HG03280 (cell line): ENCODE data around the gene ZNF286A.
"Not testable (repeated sequence)": the region's sequence is repeated elsewhere in the genome, so short reads cannot be mapped to it uniquely, and the experiment has no call there.

ENCODE experiments used
- ATAC-seq: cut with Tn5 transposase; IDR thresholded peaks from one replicate; pipeline ENCODE4 v1.9.1; 2021; ENCODE audit warnings: mild to moderate bottlenecking, moderate library complexity; ENCODE audit not compliant: unreplicated experiment

ZNF286A gene

GRCh38 chr17:15768865-15769533 lies 69.4 kb downstream of the ZNF286A start:
- not testable (repeated sequence) for ATAC-seq
